Thyroid gland (tissue), 4 donors: Measurements from ENCODE around the gene MYLK. TPM values are rescaled to one million over a fixed set of nuclear protein-coding genes. Genes with fewer than 3 reads are reported as not detected.

Source experiments
- DNase-seq, 2 donors: peaks; one replicate each; pipeline ENCODE4 v3.0.0-alpha.2; 2019
- H3K27ac ChIP-seq, 3 donors: fragments of 200-600 bp; sonication (generic); 1 replicate in 2 of 3; 2 replicates in 1 of 3; pipeline ENCODE4 v1.5.1; 2016 to 2019; ENCODE audit warnings: mild to moderate bottlenecking in 1 of 3, moderate library complexity in 1 of 3
- H3K27me3 ChIP-seq: fragments of 200-600 bp; sonication (generic); one replicate; pipeline ENCODE4 v1.5.1; 2019
- H3K36me3 ChIP-seq, 2 donors: fragments of 200-600 bp; sonication (generic); one replicate each; pipeline ENCODE4 v1.5.1; 2016 to 2019
- H3K4me1 ChIP-seq, 2 donors: fragments of 200-600 bp; sonication (generic); one replicate each; pipeline ENCODE4 v1.5.1; 2017 to 2019
- H3K4me3 ChIP-seq, 3 donors: fragments of 200-600 bp; sonication (generic); replicated peaks in 1 of 3; 1 replicate in 2 of 3; 2 replicates in 1 of 3; pipeline ENCODE4 v1.5.1; 2016; ENCODE audit warnings: mild to moderate bottlenecking in 1 of 3
- H3K9me3 ChIP-seq: fragments of 200-600 bp; sonication (generic); one replicate; pipeline ENCODE4 v1.5.1; 2017
- CTCF ChIP-seq, 6 experiments: fragments of 200-600 bp in 3 of 6; fragments of 450-650 bp in 3 of 6; sonication (generic) in 3 of 6; IDR thresholded peaks; one replicate each; pipeline ENCODE4 v1.5.1; 2016 to 2019; ENCODE audit warnings: antibody characterized with exemption in 6 of 6, mild to moderate bottlenecking in 2 of 6, inconsistent platforms in 1 of 6, moderate library complexity in 1 of 6
- POLR2A ChIP-seq, 2 donors: fragments of 450-650 bp; IDR thresholded peaks; one replicate each; pipeline ENCODE4 v1.6.1; 2017; ENCODE audit warnings: antibody characterized with exemption in 2 of 2, mild to moderate bottlenecking in 2 of 2, moderate library complexity in 1 of 2
- WGBS, 2 donors: methylation state at CpG; one replicate each; pipeline ENCODE4 v1.1.5; 2017; 5-methylcytosine and 5-hydroxymethylcytosine counted together
- intact Hi-C: fragments of 100-400 bp; cut with DNase I; formaldehyde crosslinking; loops from one replicate; pipeline ENCODE4 v1.15.1; 2023
- total RNA-seq, 4 donors: library from RNA; depleted of rRNA; stranded (reverse); fragments of >200 nt; gene quantifications; one replicate each; pipeline ENCODE4 v1.2.3, GENCODE V29; 2016

Gene MYLK
- total RNA-seq, 4 donors from 2014 or later = 28.9 to 51.2 (median 37.4) TPM

GRCh38 chr3:123834631-123835030 is 49.5 kb downstream of the MYLK start:
- no peaks in the 10 kb centered on the region for H3K4me1 ChIP-seq
- no peak for DNase-seq
- H3K27me3 ChIP-seq = no peaks in the 10 kb centered on the region
- H3K9me3 ChIP-seq = no peaks in the 10 kb centered on the region
- no peak for TF ChIP-seq CTCF (IDR thresholded peaks at IDR 0.05)
- TF ChIP-seq POLR2A (IDR thresholded peaks at IDR 0.05) = no peak
- no peaks in the 10 kb centered on the region for H3K36me3 ChIP-seq
- H3K27ac ChIP-seq = no peak overlapping the region
- WGBS, 2 donors = 82 to 87% methylated on average over 2 of the region's 2 CpGs
- intact Hi-C loops = no loop called here
- H3K4me3 ChIP-seq = no peak overlapping the region

GRCh38 chr3:123833398-123833785 is 50.7 kb downstream of the MYLK start:
- no peaks in the 10 kb centered on the region for H3K4me1 ChIP-seq
- 77 to 82% methylated on average over 1 of the region's 1 CpG for WGBS, 2 donors
- H3K27ac ChIP-seq = no peak overlapping the region
- no peaks in the 10 kb centered on the region for H3K27me3 ChIP-seq
- intact Hi-C loops = no loop called here
- TF ChIP-seq POLR2A (IDR thresholded peaks at IDR 0.05) = no peak
- H3K36me3 ChIP-seq = no peaks in the 10 kb centered on the region
- H3K9me3 ChIP-seq = no peaks in the 10 kb centered on the region
- H3K4me3 ChIP-seq = no peak overlapping the region
- no peak for DNase-seq

GRCh38 chr3:123832692-123833397 is 51.3 kb downstream of the MYLK start:
- DNase-seq = no peak
- TF ChIP-seq POLR2A (IDR thresholded peaks at IDR 0.05) = no peak
- TF ChIP-seq CTCF (IDR thresholded peaks at IDR 0.05) = no peak
- H3K27me3 ChIP-seq = no peaks in the 10 kb centered on the region
- no peak overlapping the region for H3K27ac ChIP-seq
- no peaks in the 10 kb centered on the region for H3K36me3 ChIP-seq
- WGBS, 2 donors = 71 to 72% methylated on average over 3 of the region's 3 CpGs
- H3K9me3 ChIP-seq = no peaks in the 10 kb centered on the region
- no peaks in the 10 kb centered on the region for H3K4me1 ChIP-seq
- intact Hi-C loops = no loop called here
- H3K4me3 ChIP-seq = no peak overlapping the region

GRCh38 chr3:123831420-123831819 is 52.7 kb downstream of the MYLK start:
- Histone ChIP-seq H3K27me3 (no peaks in the 10 kb centered on the region), H3K9me3 (no peaks in the 10 kb centered on the region), H3K27ac (no peak overlapping the region), H3K4me3 (no peak overlapping the region), H3K4me1 (no peaks in the 10 kb centered on the region), H3K36me3 (no peaks in the 10 kb centered on the region)
- no peak for DNase-seq
- 50 to 52% methylated on average over 7 of the region's 7 CpGs for WGBS, 2 donors
- intact Hi-C loops = no loop called here
- TF ChIP-seq POLR2A (IDR thresholded peaks at IDR 0.05) = no peak

GRCh38 chr3:123821920-123822319 is 62.2 kb downstream of the MYLK start:
- H3K27me3 ChIP-seq = no peaks in the 10 kb centered on the region
- WGBS, 2 donors = 83 to 84% methylated on average over 1 of the region's 1 CpG

More at GRCh38 chr3:123821920-123822319, 62.2 kb downstream of the MYLK start:
- intact Hi-C loops = no loop called here
- no peaks in the 10 kb centered on the region for H3K4me1 ChIP-seq
- H3K9me3 ChIP-seq = no peaks in the 10 kb centered on the region
- TF ChIP-seq CTCF (IDR thresholded peaks at IDR 0.05) = no peak
- no peak for TF ChIP-seq POLR2A (IDR thresholded peaks at IDR 0.05)
- H3K27ac ChIP-seq = no peak overlapping the region
- DNase-seq = no peak
- no peaks in the 10 kb centered on the region for H3K36me3 ChIP-seq
- no peak overlapping the region for H3K4me3 ChIP-seq
